Measurements from ENCODE around the gene TRIM10. TPM values are rescaled to one million over a fixed set of nuclear protein-coding genes. Genes with fewer than 3 reads are reported as not detected.
"Not testable (repeated sequence)": the region's sequence is repeated elsewhere in the genome, so short reads cannot be mapped to it uniquely, and the experiment has no call there.

The TRIM10 gene
- polyA plus RNA-seq, 3 donors: 0.36 to 0.82 (median 0.47) TPM

DNA sequence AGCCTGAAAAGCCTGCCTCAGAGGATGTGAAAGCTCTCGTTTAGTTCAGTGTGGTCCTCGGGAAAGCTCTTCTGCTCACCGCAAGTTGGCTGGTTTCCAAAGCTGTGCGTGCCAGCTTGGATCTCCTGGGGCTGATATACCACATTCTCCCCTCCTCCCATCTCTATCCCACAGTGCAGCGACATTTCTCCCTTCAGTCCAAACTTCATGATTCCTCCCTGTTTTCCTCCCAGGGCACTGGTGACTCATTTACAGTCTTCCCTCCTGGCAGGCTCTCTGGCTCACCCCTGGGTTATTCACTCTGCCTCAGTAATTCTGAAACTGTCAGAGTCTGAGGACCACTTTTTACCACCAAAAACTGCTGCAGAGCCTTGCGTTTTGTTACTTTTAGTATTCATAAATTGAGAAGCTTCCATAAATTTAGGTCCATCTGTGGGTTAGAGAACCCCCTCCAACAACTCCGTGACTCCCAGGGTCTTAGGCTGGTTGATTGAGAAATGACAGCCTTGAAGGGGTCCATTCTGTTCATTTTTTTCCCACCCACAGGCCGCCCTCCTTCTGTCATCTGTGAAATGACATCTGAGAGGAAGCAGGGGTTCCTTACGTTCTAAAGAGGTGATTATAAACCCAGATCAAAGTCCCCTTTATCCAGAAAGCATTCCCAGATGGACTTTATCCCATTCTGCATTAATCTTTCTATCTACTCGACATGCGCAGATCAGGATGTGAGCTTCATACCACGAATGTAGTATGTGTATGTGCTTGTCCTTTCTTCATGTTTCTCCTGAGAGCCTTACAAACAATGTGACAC is 6.1 kb downstream of the TRIM10 start:
- DNase-seq (ENCODE audit: low read depth in 3 of 3, low spot score in 2 of 3): no peak

DNA sequence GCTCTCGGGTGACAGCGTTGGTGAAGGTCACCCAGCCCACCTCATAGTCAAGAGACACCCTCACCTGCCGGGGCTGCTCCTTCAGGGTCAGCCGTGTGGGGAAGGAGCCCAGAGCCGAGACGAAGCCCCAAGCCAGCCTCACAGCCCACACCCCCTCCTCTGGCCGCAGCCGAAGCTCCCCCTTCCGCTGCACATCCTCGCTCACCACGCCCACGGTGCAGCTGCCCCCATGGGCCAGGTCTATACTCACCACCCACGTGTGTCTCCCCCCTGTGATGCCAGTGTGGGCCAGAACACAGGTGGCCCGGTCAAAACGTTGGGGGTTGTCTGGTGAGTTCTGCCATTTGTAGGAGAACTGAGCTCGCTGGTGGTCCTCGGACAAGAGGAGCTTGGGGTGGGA is 7.0 kb downstream of the TRIM10 start:
- no peak for DNase-seq (ENCODE audit: low read depth in 3 of 3, low spot score in 2 of 3)

DNA sequence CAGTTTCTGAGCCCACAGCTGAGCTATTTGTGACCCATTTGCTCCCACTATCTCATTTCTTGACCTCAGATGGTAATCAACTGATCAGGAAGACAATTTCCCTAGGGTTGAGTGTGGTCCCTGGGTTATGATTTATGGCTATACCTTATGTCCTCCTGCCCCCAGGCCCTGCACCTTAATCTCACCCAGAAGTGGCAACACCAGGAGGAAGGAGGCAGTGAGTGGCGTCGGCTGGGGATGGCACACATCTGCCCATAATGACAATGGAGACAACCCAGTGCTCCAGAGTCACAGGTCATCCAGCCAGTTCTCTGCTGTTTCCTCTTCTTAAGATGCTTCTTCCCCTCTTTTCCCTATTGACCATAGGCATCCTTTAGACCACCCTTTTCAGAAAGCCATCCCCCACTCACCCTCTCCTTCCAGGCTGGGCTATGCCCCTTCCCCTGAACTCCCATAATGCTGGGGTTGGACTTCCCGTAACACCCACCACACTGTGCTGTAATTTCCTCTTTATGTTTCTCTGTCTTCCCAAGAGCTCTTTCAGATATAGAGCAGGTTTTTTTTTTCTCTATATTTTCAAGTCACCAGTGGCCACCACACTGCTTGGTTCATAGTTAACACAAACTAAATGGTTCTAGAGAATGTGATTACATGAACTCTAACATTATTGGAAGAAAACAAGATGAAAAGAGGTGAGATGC is 8.0 kb downstream of the TRIM10 start:
- no peak for DNase-seq (ENCODE audit: low read depth in 3 of 3, low spot score in 2 of 3)

DNA sequence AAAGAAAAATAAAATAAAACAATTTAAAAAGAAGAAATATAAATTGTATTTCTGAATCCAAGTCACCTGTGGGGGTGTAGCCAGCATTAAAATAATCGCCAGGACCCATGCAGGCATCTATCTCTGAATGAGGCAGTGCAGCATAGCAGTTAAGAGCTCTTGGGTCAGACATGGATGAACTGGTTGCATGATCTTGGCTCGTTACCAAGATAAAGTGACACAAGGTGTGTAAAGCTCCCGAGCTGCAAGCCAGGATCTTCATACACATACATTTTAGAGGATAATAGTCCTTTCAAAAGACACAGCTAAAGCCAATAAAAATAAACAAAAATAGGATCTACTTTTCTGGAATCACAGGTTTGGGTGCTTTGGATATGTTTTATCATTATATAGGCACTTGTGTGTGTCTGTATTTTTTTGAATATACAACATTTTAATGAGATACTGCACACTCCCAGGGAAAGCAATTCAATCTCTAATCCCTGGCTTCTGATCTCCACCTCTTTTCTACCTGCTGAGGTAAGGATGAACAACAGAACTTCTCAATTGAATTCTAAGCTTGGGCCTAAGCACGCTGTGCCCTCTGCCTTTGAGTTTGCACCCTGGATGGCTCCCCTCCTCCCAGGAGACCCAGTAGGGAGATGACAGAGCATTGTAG is 8.9 kb downstream of the TRIM10 start:
- DNase-seq (ENCODE audit: low read depth in 3 of 3, low spot score in 2 of 3): no peak

DNA sequence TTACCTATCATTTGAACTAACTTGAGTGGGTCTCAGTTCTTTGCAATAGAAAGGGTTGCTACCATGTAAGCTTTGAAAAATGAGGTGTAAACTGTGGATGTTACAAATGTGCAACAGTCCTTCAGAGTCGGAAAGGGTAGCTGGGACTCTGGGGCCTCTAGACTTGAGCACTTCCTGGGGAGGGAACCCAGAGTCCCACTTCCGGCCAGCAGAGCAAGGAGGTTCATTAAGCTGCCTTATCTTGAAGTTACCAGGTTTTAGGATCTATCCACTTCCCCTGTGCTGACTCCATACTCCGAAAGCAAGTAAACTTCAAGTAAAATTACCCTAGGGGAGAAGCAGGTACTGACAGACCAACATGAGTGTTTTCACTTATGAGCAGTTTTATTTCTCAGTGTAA is 9.4 kb downstream of the TRIM10 start:
- DNase-seq (ENCODE audit: low read depth in 3 of 3, low spot score in 2 of 3): no peak

DNA sequence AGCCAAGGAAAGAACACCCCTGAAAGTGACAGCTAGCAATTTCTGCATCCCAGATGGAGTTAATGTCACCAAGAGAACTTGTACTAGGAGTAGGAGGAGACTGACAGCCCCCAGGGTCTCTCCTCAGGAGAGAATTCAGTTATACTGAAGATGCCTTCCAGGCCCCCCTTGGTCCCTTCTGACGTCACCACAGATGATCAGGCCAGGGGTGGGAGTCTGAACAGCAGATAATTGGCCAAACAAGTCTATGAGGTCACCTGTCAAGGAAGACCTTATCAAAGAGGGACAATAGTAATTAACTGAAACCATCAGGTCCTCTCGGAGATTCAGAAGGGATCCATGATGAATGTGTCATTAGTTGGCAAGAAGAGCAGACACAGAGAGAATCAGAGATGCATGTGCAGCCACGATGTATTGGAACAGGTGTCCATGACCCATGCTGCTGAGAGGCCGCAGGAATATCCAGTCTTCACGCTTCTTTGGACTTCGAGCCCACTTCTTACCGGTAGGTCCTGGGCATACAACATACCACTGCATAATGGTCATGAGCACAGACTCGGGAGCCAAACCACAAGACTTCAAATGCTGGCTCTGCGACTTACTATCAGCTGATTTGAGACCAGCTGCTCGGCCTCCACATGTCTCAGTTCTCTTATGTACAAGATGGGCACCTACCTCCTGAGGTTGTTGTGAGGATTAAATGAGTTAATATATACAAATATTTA is 10.2 kb downstream of the TRIM10 start:
- DNase-seq (ENCODE audit: low read depth in 3 of 3, low spot score in 2 of 3): no peak

DNA sequence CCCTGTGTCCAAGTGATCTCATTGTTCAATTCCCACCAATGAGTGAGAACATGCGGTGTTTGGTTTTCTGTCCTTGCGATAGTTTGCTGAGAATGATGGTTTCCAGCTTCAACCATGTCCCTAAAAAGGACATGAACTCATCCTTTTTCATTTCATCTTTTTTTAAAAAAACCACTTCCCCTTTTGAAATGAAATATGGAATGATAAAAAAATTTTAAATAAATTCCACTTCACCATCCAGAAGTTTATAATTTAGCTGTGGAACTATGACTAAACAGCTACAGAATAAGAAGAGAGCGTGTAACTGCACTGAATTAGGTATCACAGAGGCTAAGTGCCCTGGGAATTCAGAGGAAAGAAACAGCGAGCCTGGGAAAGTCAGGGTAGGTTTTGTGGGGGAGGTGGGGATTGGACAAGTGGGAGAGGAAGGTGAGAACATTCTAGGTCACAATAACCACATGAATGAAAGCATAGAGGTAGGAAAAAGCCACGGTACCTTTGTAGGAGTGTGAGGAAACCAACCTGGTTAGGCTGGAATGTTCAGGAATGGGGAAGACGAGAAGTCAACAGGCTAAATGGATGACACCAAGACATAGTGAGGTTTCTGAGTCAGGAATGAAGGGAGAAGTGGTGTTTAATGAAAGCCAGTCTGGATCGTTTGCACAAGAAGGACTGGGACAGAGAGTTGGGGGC is 11.0 kb downstream of the TRIM10 start:
- DNase-seq (ENCODE audit: low read depth in 3 of 3, low spot score in 2 of 3): no peak

DNA sequence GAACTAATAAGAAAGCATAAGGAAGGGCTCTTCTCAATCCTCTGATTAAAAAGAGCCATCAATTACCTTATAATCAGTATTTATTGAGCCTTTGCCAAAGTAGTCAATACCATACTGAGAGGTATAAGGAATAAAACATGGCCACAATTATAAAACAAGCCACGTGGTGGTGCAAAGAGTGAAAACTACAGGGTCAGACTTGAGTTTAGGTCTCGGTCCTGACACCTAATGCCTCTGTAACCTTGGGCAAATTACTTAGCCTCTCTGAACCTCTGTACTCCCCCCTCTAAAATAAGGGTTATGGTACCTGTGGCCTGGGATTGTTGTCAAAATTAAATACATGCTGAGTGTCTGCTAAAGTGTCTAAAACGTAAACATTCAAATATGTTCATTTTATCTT is 11.8 kb downstream of the TRIM10 start:
- no peak for DNase-seq (ENCODE audit: low read depth in 3 of 3, low spot score in 2 of 3)

DNA sequence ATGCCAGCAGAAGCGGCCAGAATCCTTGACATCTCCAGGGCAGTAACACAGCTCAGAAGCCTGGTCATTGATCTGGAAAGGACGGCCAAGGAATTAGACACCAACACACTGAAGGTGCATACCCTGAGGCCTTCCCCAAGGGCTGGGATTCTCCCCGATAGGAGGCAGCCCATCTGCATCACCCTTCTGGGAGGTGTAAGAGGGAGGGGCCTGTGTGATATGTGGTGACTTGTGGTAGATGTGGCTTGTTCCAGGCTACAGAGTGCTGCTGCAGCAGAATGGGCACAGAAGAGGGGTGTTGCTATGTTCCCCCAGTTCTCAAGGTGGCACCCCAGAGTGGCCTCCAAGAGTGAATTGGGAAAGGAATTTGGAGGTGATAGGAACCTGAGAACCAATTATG is 13.9 kb downstream of the TRIM10 start:
- DNase-seq (ENCODE audit: low read depth in 3 of 3, low spot score in 2 of 3): no peak

DNA sequence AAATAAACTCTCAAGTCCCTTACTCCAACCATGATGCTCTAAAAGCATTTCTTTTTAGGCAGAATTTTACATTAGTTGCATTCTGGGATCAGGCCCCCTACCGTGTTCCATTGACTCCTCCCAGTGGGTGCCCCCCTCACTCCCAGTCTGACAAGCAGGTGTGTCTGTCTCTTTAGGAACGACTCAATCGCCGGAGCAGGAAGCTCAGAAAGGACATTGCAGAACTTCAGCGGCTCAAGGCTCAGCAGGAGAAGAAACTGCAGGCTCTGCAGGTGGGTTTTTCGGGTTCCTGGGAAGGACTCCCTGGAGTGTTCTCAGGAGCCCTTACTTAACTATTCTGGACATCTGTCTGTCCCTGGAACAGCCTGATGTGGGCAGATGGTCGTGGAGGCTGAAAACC is 15.2 kb downstream of the TRIM10 start:
- DNase-seq (ENCODE audit: low read depth in 3 of 3, low spot score in 2 of 3): no peak

DNA sequence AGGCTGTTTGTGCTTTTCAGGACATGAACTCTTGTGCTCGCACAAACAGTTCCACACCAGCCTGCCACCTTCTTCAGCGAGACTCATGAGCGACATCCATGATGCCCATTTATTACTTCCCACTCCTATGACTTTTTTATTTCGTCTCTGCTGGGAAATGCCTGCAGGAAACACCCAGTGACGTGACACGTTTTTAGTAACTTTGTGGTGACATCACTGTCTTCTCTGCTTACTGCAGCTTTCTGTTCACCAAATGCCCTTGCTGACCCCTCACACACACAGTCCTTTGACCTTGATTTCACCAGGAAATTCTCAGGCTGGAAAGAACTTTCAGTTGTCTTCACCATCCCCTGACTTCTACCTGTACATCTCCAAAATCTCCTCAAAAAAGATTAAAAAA is 16.2 kb downstream of the TRIM10 start:
- no peak for DNase-seq (ENCODE audit: low read depth in 3 of 3, low spot score in 2 of 3)

DNA sequence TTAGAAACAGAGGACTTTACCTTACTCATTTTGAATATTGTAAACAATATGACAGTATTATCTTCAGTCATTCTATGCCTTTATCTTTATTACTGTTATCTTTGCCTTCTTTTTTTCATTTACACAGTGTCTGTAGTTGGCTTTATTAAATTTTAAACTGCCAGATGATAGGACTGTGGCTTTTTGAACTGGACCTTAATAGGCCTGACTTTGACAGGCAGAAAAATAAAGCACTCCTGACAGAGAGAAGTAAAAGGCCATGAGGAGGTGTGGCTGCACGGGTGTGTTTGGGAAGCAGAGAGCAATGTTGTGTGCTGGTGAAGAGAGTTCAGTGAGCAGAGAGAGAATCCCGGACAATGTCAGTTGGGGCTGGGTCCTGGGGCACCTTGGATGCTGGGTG is 17.2 kb downstream of the TRIM10 start:
- no peak for DNase-seq (ENCODE audit: low read depth in 3 of 3, low spot score in 2 of 3)

DNA sequence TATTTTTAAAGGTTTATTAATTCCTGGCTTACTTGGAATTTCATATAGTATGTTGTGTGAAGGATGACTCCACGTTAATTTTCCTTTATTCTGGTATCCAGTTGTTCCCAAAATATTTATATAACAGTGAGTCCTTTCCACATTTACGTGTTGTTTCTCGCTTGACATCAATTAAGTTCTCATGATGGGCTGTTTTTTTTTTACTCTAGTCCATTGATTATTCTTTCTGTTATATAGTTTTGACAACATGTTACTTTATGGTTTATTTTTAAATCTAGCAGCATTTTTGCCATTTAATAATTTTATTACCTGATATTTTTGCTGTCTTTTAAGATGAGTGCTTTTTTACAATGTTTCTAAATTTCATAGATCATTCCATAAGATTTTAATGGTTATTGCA is 18.3 kb downstream of the TRIM10 start:
- no peak for DNase-seq (ENCODE audit: low read depth in 3 of 3, low spot score in 2 of 3)

DNA sequence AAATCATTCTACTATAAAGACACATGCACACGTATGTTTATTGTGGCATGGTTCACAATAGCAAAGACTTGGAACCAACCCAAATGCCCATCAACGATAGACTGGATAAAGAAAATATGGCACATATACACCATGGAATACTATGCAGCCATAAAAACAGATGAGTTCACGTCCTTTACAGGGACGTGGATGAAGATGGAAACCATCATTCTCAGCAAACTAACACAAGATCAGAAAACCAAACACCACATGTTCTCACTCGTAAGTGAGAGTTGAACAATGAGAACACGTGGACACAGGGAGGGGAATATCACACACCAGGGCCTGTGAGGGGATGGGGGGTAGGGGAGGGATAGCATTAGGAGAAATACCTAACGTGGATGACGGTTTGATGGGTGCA is 20.8 kb downstream of the TRIM10 start:
- DNase-seq (ENCODE audit: low read depth in 3 of 3, low spot score in 2 of 3): not testable (repeated sequence)

DNA sequence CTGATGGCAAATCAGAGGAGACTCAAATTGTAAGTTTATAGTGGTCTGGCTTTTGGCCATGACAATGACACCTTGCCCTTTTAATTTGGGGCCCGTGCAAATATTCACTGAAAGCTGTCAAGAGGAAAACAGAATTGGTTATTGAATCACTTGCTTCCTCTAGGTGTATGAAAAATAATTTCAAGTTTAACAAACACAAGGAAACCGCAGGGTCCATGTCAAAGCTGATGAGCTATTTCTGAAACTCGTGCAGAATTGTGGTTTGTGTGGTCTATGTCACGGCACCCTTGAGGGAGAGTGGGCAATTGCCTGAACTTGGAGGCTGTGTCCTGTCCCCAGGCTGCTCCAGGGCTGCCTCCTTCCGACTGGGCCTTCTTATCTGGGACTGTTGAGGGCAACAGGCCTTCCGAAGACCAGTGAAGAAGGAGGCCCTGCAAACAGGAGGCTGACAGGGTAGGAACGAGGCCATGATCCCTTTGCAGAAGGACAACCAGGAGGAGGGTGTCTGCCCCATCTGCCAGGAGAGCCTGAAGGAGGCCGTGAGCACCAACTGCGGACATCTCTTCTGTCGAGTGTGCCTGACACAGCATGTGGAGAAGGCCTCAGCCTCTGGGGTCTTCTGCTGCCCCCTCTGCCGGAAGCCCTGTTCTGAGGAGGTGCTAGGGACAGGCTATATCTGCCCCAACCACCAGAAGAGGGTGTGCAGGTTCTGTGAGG is 24.3 kb downstream of the TRIM10 start:
- DNase-seq (ENCODE audit: low read depth in 3 of 3, low spot score in 2 of 3): no peak

DNA sequence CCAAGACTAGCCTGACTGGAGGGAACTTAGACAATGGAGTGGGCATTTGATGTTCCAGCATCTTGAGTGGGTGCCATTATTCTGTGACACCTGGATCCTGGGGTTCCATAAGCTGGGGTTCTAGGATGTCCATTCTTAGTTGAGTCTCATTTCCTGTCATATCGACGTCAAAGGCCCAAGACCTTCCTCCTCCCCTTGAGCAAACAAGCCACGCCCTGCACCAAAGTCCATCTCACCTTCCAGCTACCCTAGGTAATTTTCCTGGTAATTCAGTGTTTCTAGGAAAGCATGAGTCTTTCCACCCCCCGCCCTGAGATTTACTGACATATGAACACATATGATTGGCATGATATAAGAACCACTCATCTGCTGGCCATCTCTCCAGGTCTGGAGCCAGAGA is 25.3 kb downstream of the TRIM10 start, which contains the start of gene TRIM40:
Gene TRIM40, plus strand, starts transcription at position 384 of the 400 bp plus-strand sequence. CDS start 897 bp downstream, outside the sequence.
- DNase-seq (ENCODE audit: low read depth in 3 of 3, low spot score in 2 of 3): no peak

DNA sequence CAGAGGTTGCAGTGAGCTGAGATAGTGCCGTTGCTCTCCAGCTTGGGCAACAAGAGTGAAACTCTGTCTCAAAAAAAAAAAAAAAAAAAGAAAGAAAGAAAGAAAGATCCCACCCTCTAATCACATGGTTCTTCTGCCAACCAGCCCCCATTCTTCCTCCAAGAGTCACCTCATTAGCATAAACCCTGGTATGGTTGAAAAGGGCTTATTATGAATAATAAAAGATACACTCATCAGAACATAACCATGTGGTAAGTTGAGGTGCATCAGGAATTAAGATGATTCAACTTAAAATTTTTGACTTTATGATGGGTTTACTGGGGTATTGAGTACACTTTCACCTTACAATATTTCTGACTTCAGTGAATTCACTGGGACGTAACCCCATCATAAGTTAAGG is 25.9 kb downstream of the TRIM10 start:
- DNase-seq (ENCODE audit: low read depth in 3 of 3, low spot score in 2 of 3): no peak

DNA sequence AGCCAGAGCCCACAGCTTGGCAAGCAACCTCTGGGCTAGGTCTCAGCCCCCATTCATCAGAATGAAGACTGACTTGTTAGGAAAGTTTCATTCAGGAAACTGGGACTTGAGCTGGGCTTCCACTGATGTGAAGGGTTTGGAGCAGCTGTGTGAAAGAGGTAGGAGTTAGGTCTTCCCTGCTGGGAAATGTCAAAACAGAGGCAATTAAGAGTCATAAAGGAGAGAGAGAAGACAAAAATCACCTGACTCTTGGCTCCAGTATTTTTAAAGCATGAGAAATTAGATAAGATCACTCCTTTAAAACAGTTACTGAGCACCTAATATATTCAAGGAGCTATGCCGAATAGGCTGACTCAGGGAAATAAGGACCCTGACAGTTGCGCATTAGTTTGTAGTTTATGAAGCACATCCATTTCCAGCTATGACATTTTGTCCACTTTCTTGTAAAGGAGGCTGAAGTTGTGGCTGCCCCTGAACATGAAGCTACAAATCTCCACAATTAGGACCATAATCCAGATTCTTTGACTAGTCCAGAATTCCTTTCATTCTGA is 29.0 kb downstream of the TRIM10 start:
- no peak for DNase-seq (ENCODE audit: low read depth in 3 of 3, low spot score in 2 of 3)

Data from right renal cortex interstitium (tissue), 3 donors.